GM18870 (cell line): ENCODE results near the gene MSANTD3.

Experiments used
- ATAC-seq: cut with Tn5 transposase; IDR thresholded peaks from one replicate; pipeline ENCODE4 v1.9.1; 2021; ENCODE audit warnings: moderate library complexity; ENCODE audit not compliant: unreplicated experiment

Gene MSANTD3

DNA sequence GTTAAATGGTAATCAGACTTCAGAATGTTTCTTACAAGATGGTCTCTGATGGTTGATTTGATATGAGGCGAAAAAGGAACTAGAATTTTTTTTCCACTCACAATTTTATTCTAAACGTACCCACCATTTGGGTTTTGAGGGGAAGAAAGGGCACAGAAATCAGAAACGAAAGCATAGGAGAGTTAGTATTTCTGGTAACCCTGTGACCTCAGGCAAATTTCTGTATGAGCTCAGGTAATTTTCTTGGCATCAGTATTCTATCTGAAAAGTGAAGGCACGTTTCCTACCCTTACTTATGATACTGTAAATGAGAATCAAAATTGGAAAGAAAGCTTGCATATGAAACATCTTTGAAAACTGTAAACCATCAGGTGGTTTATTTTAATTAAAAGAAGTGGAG is 72.5 kb downstream of the MSANTD3 start:
- no peak for ATAC-seq

DNA sequence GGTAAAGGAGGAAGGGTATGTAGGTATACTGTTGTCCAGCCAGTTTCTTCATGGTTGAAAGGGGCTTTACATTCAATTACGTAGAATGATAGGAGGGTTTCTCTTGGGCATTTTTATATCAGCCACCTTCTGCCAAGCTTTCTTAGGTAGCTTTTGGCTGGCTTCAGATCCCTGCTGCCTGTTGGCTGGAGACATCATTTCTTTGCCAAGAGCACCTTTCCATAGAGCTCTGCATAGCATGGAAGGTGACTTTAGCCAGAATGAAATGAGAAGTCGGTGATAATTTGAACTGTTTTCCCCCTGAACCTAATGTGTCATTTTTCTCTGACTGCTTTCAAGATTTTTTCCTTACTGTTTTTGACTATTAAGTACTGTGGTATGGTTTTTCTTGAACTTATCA is 72.9 kb downstream of the MSANTD3 start:
- no peak for ATAC-seq
